ENCODE results near the gene TGM1. TPM values are rescaled to one million over a fixed set of nuclear protein-coding genes. Genes with fewer than 3 reads are reported as not detected.
"Not testable (repeated sequence)": the region's sequence is repeated elsewhere in the genome, so short reads cannot be mapped to it uniquely, and the experiment has no call there.

The TGM1 gene
- total RNA-seq, 1 donor, result 4.2 TPM

- H3K27me3 ChIP-seq (ENCODE audit: insufficient read depth, low read length), result no peaks in the 10 kb centered on the region
- H3K9me3 ChIP-seq (ENCODE audit: low read depth, low read length), result no peaks in the 10 kb centered on the region
Measured at GRCh38 chr14:24226473-24226872, 36.5 kb downstream of the TGM1 start.

GRCh38 chr14:24224618-24225071, 38.3 kb downstream of the TGM1 start:
- no peak overlapping the region for H3K4me3 ChIP-seq (ENCODE audit: low read length)
- no peaks in the 10 kb centered on the region for H3K27me3 ChIP-seq (ENCODE audit: insufficient read depth, low read length)
- H3K4me1 ChIP-seq (ENCODE audit: insufficient read depth, low read length), result no peaks in the 10 kb centered on the region
- no peaks in the 10 kb centered on the region for H3K9me3 ChIP-seq (ENCODE audit: low read depth, low read length)

More at GRCh38 chr14:24226473-24226872, 36.5 kb downstream of the TGM1 start:
- no peak overlapping the region for H3K4me3 ChIP-seq (ENCODE audit: low read length)
- peaks cover 10% of the 10 kb centered on the region for H3K4me1 ChIP-seq (ENCODE audit: insufficient read depth, low read length)

DNA sequence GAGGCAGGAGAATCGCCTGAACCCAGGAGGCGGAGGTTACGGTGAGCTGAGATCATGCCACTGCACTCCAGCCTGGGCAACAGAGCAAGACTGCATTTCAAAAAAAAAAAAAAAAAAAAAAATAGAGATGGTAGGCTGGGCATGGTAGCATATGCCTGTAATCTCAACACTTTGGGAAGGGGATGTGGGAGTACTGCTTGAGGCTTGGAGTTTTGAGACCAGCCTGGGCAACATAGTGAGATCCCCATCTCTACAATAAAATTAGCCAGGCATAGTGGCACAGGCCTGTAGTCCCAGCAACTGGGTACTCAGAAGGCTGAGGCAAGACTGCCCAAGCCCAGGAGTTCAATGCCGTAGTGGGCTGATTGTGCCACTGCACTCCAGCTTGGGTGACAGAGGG, 40.0 kb downstream of the TGM1 start:
- not testable (repeated sequence) for H3K4me3 ChIP-seq (ENCODE audit: low read length); H3K27me3 ChIP-seq (ENCODE audit: insufficient read depth, low read length); H3K9me3 ChIP-seq (ENCODE audit: low read depth, low read length); H3K4me1 ChIP-seq (ENCODE audit: insufficient read depth, low read length)

DNA sequence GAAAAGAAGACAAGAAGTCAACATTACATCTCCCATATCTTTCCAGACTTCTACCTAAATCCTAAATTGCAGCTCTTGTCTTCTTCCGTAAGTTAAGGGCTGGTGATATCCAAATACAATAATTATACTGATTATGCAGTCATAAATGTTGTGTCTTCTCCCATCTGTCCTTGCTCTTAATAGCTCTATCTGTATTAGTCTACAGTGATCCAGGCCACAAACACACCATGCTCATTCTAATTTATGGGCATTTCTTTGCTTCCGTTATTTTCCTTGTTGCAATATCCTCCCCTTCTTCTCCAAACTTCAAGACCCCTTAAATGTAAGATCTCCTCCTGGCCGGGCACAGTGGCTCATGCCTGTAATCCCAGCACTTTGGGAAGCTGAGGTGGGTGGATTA, 43.5 kb downstream of the TGM1 start:
- Histone ChIP-seq H3K4me3 (ENCODE audit: low read length) (no peak overlapping the region), H3K27me3 (ENCODE audit: insufficient read depth, low read length) (no peaks in the 10 kb centered on the region), H3K9me3 (ENCODE audit: low read depth, low read length) (no peaks in the 10 kb centered on the region), H3K4me1 (ENCODE audit: insufficient read depth, low read length) (peaks cover 18% of the 10 kb centered on the region)

DNA sequence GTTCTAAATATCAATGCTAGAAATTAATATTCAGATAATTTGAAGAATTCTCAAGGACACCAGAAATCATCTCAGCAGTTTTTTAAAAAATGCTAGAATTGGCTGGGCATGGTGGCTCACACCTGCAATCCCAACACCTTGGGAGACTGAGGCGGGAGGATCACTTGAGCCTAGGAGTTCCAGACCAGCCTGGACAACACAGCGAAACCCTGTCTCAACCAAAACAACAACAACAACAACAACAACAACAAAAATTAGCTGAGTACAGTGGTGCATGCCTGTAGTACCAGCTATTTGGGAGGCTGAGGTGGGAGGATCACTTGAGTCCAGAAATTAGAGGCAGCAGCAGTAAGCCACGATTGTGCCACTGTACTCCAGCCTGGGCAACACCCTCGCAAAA, 43.9 kb downstream of the TGM1 start:
- Histone ChIP-seq H3K9me3 (ENCODE audit: low read depth, low read length) (no peaks in the 10 kb centered on the region), H3K4me1 (ENCODE audit: insufficient read depth, low read length) (peaks cover 22% of the 10 kb centered on the region), H3K4me3 (ENCODE audit: low read length) (no peak overlapping the region), H3K27me3 (ENCODE audit: insufficient read depth, low read length) (no peaks in the 10 kb centered on the region)

GRCh38 chr14:24216876-24217275, 46.1 kb downstream of the TGM1 start:
- not testable (repeated sequence) for H3K4me3 ChIP-seq (ENCODE audit: low read length); H3K27me3 ChIP-seq (ENCODE audit: insufficient read depth, low read length); H3K9me3 ChIP-seq (ENCODE audit: low read depth, low read length)
- H3K4me1 ChIP-seq (ENCODE audit: insufficient read depth, low read length), result peaks cover 38% of the 10 kb centered on the region

- H3K9me3 ChIP-seq (ENCODE audit: low read depth, low read length), result no peaks in the 10 kb centered on the region
- H3K4me3 ChIP-seq (ENCODE audit: low read length), result no peak overlapping the region
- H3K4me1 ChIP-seq (ENCODE audit: insufficient read depth, low read length), result peaks cover 42% of the 10 kb centered on the region
- no peaks in the 10 kb centered on the region for H3K27me3 ChIP-seq (ENCODE audit: insufficient read depth, low read length)
Measured at GRCh38 chr14:24216345-24216699, 46.7 kb downstream of the TGM1 start.

GRCh38 chr14:24215495-24216344, 47.3 kb downstream of the TGM1 start, which contains the start of gene MDP1:
Gene MDP1 (minus strand): TSS chr14:24216066. CDS start chr14:24215955, 111 bp downstream.
- peaks cover 47% of the 10 kb centered on the region for H3K4me1 ChIP-seq (ENCODE audit: insufficient read depth, low read length)
- H3K4me3 ChIP-seq (ENCODE audit: low read length), result peak within 1 kb of the TSS; percentile 87
- H3K9me3 ChIP-seq (ENCODE audit: low read depth, low read length), result no peaks in the 10 kb centered on the region
- H3K27me3 ChIP-seq (ENCODE audit: insufficient read depth, low read length), result no peaks in the 10 kb centered on the region

- no peak overlapping the region for H3K4me3 ChIP-seq (ENCODE audit: low read length)
- H3K9me3 ChIP-seq (ENCODE audit: low read depth, low read length), result no peaks in the 10 kb centered on the region
- H3K4me1 ChIP-seq (ENCODE audit: insufficient read depth, low read length), result peaks cover 57% of the 10 kb centered on the region
- no peaks in the 10 kb centered on the region for H3K27me3 ChIP-seq (ENCODE audit: insufficient read depth, low read length)
Measured at GRCh38 chr14:24213866-24214662, 48.9 kb downstream of the TGM1 start.

DNA sequence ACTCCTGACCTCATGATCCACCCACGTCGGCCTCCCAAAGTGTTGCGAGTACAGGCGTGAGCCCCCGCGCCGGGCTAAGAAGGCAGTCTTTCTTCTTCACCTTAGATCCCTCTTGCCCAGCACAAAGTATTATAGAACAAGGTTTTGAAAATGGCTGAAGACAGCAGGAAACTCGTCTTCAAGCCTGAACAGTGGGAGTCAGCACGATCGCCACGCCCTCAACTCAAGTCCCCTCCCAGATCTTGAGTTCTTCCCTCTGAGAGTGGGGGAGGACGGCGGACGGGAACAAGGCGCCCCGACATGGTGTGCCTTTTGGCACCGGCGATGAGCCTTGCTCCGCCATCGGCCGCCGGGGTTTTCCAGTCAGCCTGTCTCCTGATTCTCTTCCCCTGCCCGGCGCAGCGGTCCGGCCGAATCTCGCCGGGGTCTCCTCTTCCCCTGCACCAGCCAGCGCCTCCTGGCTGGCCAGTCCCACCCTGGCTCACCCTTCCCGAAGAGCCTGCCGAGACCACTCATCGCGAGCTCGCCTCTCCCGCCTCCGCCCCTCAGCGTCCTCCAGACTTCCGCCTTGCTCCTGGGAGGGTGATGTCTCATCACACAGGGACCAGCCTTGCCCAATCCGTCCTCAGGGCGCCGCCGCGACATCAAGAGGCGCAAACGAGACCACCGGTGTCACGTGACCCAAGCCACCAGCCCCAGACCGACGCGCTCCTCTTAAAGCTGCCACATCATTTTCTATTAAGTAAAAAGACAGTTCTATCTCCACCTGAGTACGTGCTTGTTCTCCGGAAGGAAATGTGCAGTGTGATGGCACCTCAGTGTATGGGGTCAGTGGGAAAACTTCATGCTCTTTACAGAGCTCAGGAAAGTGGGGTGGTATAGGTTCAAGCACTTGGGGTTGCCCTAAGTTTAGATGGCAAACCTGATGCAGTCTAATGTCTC, 49.8 kb downstream of the TGM1 start, which contains the start of gene CHMP4A:
CHMP4A (minus strand) TSS at position 565 of the 942 bp plus-strand sequence; CDS start at position 516, 49 bp downstream.
- Histone ChIP-seq H3K4me3 (ENCODE audit: low read length) (peak within 1 kb of the TSS; percentile 85), H3K9me3 (ENCODE audit: low read depth, low read length) (no peaks in the 10 kb centered on the region), H3K4me1 (ENCODE audit: insufficient read depth, low read length) (peaks cover 57% of the 10 kb centered on the region), H3K27me3 (ENCODE audit: insufficient read depth, low read length) (no peaks in the 10 kb centered on the region)

DNA sequence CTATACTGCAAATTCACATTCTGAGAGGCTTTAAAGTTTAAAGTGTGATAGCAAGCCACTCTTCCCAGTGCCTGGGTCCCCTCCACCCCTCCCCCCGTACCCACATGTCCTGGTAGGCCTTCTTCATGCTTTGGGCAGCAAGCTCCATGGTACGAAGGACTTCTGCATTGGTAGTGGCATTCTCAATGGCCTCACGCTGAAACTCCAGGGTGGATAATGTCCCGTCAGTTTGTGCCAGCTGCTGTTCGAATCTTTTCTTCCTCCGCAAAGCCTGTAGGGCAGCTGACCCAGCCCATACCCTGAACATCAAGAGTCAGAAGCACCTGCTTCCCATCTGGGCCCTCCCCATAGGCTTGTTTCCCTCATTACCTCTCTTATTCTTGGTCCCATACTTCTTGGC, 51.7 kb downstream of the TGM1 start:
- Histone ChIP-seq H3K4me1 (ENCODE audit: insufficient read depth, low read length) (peaks cover 62% of the 10 kb centered on the region), H3K9me3 (ENCODE audit: low read depth, low read length) (no peaks in the 10 kb centered on the region), H3K4me3 (ENCODE audit: low read length) (no peak overlapping the region), H3K27me3 (ENCODE audit: insufficient read depth, low read length) (no peaks in the 10 kb centered on the region)

GRCh38 chr14:24207625-24208024, 55.4 kb downstream of the TGM1 start:
- no peaks in the 10 kb centered on the region for H3K9me3 ChIP-seq (ENCODE audit: low read depth, low read length)
- no peaks in the 10 kb centered on the region for H3K27me3 ChIP-seq (ENCODE audit: insufficient read depth, low read length)
- peaks cover 34% of the 10 kb centered on the region for H3K4me1 ChIP-seq (ENCODE audit: insufficient read depth, low read length)
- H3K4me3 ChIP-seq (ENCODE audit: low read length), result no peak overlapping the region

GRCh38 chr14:24207104-24207551, 55.8 kb downstream of the TGM1 start:
- Histone ChIP-seq H3K9me3 (ENCODE audit: low read depth, low read length) (no peaks in the 10 kb centered on the region), H3K27me3 (ENCODE audit: insufficient read depth, low read length) (no peaks in the 10 kb centered on the region), H3K4me3 (ENCODE audit: low read length) (no peak overlapping the region), H3K4me1 (ENCODE audit: insufficient read depth, low read length) (peaks cover 29% of the 10 kb centered on the region)

DNA sequence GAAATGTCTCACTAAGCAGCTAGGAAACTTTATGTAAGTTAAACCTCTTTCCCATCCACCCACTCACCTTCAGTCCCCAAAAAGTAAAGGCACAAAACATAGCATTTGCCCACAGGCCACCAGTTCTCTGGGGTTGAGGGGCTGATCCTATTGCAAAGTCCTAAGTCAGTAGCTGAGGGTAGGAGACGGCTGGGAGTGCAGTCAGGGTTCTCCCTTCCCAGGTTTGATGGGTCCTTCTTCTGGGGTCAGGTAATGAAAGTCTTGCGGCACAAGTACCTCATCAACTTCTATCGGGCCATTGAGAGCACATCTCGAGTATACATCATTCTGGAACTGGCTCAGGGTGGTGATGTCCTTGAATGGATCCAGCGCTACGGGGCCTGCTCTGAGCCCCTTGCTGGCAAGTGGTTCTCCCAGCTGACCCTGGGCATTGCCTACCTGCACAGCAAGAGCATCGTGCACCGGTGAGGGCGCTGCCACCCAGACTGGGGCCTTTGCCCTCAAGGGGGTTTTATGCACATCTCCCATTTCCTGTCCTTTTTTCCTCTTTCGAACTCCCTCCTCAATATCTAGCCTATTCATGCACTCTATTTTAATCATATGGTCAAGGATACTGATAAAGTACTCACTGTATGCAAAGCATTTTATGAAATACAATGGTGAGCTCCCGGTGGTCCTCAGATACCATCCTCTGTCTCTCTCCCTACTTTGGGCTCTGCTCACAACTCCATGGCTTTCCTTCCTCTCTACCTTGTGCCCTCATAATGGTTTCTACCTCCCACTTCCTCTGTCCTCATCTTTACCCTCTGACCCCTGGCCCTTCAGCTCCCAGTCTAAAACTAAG, 56.5 kb downstream of the TGM1 start:
- H3K9me3 ChIP-seq (ENCODE audit: low read depth, low read length), result no peaks in the 10 kb centered on the region
- no peak overlapping the region for H3K4me3 ChIP-seq (ENCODE audit: low read length)
- no peaks in the 10 kb centered on the region for H3K27me3 ChIP-seq (ENCODE audit: insufficient read depth, low read length)
- peaks cover 24% of the 10 kb centered on the region for H3K4me1 ChIP-seq (ENCODE audit: insufficient read depth, low read length)

Measured in mononuclear cell (primary cell).